ENCODE measurements around the gene NADK. TPM values are rescaled to one million over a fixed set of nuclear protein-coding genes. Genes with fewer than 3 reads are reported as not detected.

The NADK gene
- total and polyA plus RNA-seq, 2 of the 13 experiments (the other 11 are each of a cell fraction or from before 2014, with no cell fraction given), result 56.6 to 60.1 TPM

GRCh38 chr1:1782399-1783221, 4.3 kb upstream of the NADK start (continued):
- TF ChIP-seq, protein P1, sequence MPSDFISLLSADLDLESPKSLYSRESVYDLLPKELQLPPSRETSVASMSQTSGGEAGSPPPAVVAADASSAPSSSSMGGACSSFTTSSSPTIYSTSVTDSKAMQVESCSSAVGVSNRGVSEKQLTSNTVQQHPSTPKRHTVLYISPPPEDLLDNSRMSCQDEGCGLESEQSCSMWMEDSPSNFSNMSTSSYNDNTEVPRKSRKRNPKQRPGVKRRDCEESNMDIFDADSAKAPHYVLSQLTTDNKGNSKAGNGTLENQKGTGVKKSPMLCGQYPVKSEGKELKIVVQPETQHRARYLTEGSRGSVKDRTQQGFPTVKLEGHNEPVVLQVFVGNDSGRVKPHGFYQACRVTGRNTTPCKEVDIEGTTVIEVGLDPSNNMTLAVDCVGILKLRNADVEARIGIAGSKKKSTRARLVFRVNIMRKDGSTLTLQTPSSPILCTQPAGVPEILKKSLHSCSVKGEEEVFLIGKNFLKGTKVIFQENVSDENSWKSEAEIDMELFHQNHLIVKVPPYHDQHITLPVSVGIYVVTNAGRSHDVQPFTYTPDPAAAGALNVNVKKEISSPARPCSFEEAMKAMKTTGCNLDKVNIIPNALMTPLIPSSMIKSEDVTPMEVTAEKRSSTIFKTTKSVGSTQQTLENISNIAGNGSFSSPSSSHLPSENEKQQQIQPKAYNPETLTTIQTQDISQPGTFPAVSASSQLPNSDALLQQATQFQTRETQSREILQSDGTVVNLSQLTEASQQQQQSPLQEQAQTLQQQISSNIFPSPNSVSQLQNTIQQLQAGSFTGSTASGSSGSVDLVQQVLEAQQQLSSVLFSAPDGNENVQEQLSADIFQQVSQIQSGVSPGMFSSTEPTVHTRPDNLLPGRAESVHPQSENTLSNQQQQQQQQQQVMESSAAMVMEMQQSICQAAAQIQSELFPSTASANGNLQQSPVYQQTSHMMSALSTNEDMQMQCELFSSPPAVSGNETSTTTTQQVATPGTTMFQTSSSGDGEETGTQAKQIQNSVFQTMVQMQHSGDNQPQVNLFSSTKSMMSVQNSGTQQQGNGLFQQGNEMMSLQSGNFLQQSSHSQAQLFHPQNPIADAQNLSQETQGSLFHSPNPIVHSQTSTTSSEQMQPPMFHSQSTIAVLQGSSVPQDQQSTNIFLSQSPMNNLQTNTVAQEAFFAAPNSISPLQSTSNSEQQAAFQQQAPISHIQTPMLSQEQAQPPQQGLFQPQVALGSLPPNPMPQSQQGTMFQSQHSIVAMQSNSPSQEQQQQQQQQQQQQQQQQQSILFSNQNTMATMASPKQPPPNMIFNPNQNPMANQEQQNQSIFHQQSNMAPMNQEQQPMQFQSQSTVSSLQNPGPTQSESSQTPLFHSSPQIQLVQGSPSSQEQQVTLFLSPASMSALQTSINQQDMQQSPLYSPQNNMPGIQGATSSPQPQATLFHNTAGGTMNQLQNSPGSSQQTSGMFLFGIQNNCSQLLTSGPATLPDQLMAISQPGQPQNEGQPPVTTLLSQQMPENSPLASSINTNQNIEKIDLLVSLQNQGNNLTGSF (CRISPR knock-in tag; IDR thresholded peaks at IDR 0.05), result no peak
- TF ChIP-seq SMAD9 (CRISPR knock-in tag; IDR thresholded peaks at IDR 0.05) (no peak), JDP2 (CRISPR knock-in tag; IDR thresholded peaks at IDR 0.05; ENCODE audit: borderline replicate concordance) (no peak), GABPB1 (CRISPR knock-in tag; IDR thresholded peaks at IDR 0.05) (peak; percentile 83), ZNF17 (CRISPR knock-in tag; IDR thresholded peaks at IDR 0.05) (no peak; the same call in 1 of the 2 replicates), SATB2 (CRISPR knock-in tag; IDR thresholded peaks at IDR 0.05) (no peak), NFKB2 (CRISPR knock-in tag; IDR thresholded peaks at IDR 0.05; ENCODE audit: borderline replicate concordance) (peak; percentile 30; the same call in 1 of the 2 replicates), MZF1 (CRISPR knock-in tag; IDR thresholded peaks at IDR 0.05; ENCODE audit: borderline replicate concordance) (no peak), ZNF660 (CRISPR knock-in tag; IDR thresholded peaks at IDR 0.05; ENCODE audit: borderline replicate concordance, low read depth) (no peak)
- TF ChIP-seq, protein P2, sequence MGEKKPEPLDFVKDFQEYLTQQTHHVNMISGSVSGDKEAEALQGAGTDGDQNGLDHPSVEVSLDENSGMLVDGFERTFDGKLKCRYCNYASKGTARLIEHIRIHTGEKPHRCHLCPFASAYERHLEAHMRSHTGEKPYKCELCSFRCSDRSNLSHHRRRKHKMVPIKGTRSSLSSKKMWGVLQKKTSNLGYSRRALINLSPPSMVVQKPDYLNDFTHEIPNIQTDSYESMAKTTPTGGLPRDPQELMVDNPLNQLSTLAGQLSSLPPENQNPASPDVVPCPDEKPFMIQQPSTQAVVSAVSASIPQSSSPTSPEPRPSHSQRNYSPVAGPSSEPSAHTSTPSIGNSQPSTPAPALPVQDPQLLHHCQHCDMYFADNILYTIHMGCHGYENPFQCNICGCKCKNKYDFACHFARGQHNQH (CRISPR knock-in tag; IDR thresholded peaks at IDR 0.05), result peak; percentile 29; the same call in 1 of the 2 replicates
- TF ChIP-seq, protein P3, sequence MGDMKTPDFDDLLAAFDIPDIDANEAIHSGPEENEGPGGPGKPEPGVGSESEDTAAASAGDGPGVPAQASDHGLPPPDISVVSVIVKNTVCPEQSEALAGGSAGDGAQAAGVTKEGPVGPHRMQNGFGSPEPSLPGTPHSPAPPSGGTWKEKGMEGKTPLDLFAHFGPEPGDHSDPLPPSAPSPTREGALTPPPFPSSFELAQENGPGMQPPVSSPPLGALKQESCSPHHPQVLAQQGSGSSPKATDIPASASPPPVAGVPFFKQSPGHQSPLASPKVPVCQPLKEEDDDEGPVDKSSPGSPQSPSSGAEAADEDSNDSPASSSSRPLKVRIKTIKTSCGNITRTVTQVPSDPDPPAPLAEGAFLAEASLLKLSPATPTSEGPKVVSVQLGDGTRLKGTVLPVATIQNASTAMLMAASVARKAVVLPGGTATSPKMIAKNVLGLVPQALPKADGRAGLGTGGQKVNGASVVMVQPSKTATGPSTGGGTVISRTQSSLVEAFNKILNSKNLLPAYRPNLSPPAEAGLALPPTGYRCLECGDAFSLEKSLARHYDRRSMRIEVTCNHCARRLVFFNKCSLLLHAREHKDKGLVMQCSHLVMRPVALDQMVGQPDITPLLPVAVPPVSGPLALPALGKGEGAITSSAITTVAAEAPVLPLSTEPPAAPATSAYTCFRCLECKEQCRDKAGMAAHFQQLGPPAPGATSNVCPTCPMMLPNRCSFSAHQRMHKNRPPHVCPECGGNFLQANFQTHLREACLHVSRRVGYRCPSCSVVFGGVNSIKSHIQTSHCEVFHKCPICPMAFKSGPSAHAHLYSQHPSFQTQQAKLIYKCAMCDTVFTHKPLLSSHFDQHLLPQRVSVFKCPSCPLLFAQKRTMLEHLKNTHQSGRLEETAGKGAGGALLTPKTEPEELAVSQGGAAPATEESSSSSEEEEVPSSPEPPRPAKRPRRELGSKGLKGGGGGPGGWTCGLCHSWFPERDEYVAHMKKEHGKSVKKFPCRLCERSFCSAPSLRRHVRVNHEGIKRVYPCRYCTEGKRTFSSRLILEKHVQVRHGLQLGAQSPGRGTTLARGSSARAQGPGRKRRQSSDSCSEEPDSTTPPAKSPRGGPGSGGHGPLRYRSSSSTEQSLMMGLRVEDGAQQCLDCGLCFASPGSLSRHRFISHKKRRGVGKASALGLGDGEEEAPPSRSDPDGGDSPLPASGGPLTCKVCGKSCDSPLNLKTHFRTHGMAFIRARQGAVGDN (CRISPR knock-in tag; IDR thresholded peaks at IDR 0.05), result peak; percentile 95
- TF ChIP-seq, protein P4, sequence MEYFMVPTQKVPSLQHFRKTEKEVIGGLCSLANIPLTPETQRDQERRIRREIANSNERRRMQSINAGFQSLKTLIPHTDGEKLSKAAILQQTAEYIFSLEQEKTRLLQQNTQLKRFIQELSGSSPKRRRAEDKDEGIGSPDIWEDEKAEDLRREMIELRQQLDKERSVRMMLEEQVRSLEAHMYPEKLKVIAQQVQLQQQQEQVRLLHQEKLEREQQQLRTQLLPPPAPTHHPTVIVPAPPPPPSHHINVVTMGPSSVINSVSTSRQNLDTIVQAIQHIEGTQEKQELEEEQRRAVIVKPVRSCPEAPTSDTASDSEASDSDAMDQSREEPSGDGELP (IDR thresholded peaks at IDR 0.05; ENCODE audit: borderline replicate concordance, low read depth), result no peak

All from HepG2 (cell line).